Ishikawa (cell line): ENCODE data around the gene DVL2.

ENCODE experiments used
- CEBPB ChIP-seq: IDR thresholded peaks from 2 replicates; pipeline ENCODE4 v1.6.1; 2012
- CREB1 ChIP-seq: IDR thresholded peaks from 2 replicates; pipeline ENCODE4 v1.6.1; 2012; ENCODE audit warnings: low read depth
- EGR1 ChIP-seq: IDR thresholded peaks from 2 replicates; pipeline ENCODE4 v1.6.1; 2012
- EP300 ChIP-seq: IDR thresholded peaks from 2 replicates; pipeline ENCODE4 v1.6.1; 2012; ENCODE audit warnings: borderline replicate concordance
- FOXM1 ChIP-seq: IDR thresholded peaks from 2 replicates; pipeline ENCODE4 v1.6.1; 2012; ENCODE audit warnings: low read depth, borderline replicate concordance
- MAX ChIP-seq: IDR thresholded peaks from 2 replicates; pipeline ENCODE4 v1.6.1; 2012
- NFIC ChIP-seq: IDR thresholded peaks from 2 replicates; pipeline ENCODE4 v1.6.1; 2012
- RAD21 ChIP-seq: IDR thresholded peaks from 2 replicates; pipeline ENCODE4 v1.6.1; 2012; ENCODE audit warnings: low read depth
- REST ChIP-seq: IDR thresholded peaks from 2 replicates; pipeline ENCODE4 v1.6.1; 2012; ENCODE audit warnings: low read depth, mild to moderate bottlenecking
- TAF1 ChIP-seq: IDR thresholded peaks from 2 replicates; pipeline ENCODE4 v1.6.1; 2012; ENCODE audit warnings: low read depth, mild to moderate bottlenecking
- TCF12 ChIP-seq: IDR thresholded peaks from 2 replicates; pipeline ENCODE4 v1.6.1; 2012; ENCODE audit warnings: low read depth
- TEAD4 ChIP-seq: IDR thresholded peaks from 2 replicates; pipeline ENCODE4 v1.6.1; 2012
- USF1 ChIP-seq: IDR thresholded peaks from 2 replicates; pipeline ENCODE4 v1.6.1; 2012
- YY1 ChIP-seq: IDR thresholded peaks from 2 replicates; pipeline ENCODE4 v1.6.1; 2012; ENCODE audit warnings: low read depth
- ZBTB7A ChIP-seq: IDR thresholded peaks from 2 replicates; pipeline ENCODE4 v1.6.1; 2012; ENCODE audit warnings: low read depth

Gene DVL2

GRCh38 chr17:7263801-7264078, 29.4 kb upstream of the DVL2 start:
- TF ChIP-seq USF1: no peak
- TF ChIP-seq TAF1: no peak
- TF ChIP-seq YY1: no peak
- TF ChIP-seq REST: no peak
- no peak for TF ChIP-seq MAX
- TF ChIP-seq TCF12: no peak
- TF ChIP-seq ZBTB7A: no peak
- TF ChIP-seq CREB1: no peak
- TF ChIP-seq RAD21: no peak
- no peak for TF ChIP-seq EP300
- TF ChIP-seq TEAD4: no peak
- no peak for TF ChIP-seq CEBPB
- TF ChIP-seq NFIC: no peak
- no peak for TF ChIP-seq EGR1

- 0 out of 2 replicates have a peak, but pooled peaks have one; percentile 51 for TF ChIP-seq ZBTB7A
- TF ChIP-seq TEAD4: no peak
Observed at GRCh38 chr17:7262935-7263800, 28.9 kb upstream of the DVL2 start.

GRCh38 chr17:7262192-7262934, 28.0 kb upstream of the DVL2 start, which contains the start of gene CLDN7:
CLDN7 (minus strand) TSS chr17:7262478; CDS start chr17:7262043, 435 bp downstream.
- TF ChIP-seq ZBTB7A (no peak; the same call in 1 of the 2 replicates), TEAD4 (peak; percentile 17; the same call in 1 of the 2 replicates), TCF12 (peak; percentile 80; the same call in 1 of the 2 replicates), EP300 (peak; percentile 48; the same call in 1 of the 2 replicates), EGR1 (no peak), USF1 (0 out of 2 replicates have a peak, but pooled peaks have one; percentile 11), TAF1 (peak; percentile 76), FOXM1 (no peak), CEBPB (no peak; the same call in 1 of the 2 replicates), CREB1 (peak; percentile 68), REST (no peak), RAD21 (no peak), MAX (peak; percentile 76), NFIC (no peak), YY1 (no peak)

- TF ChIP-seq RAD21 (no peak), FOXM1 (no peak), YY1 (0 out of 2 replicates have a peak, but pooled peaks have one; percentile 31), MAX (0 out of 2 replicates have a peak, but pooled peaks have one; percentile 35), NFIC (no peak; the same call in 1 of the 2 replicates), REST (no peak), USF1 (no peak)
Observed at GRCh38 chr17:7261379-7262191, 27.3 kb upstream of the DVL2 start.
